NB4 (cell line): ENCODE measurements around the gene CHCHD3.

ENCODE experiments used
- CTCF ChIP-seq: IDR thresholded peaks from one replicate; pipeline ENCODE4 v1.5.1; 2012; ENCODE audit warnings: low read depth, low read length
- MAX ChIP-seq: IDR thresholded peaks from 2 replicates; pipeline ENCODE4 v1.6.1; 2011; ENCODE audit warnings: low read depth, low read length
- MYC ChIP-seq: IDR thresholded peaks from 2 replicates; pipeline ENCODE4 v1.6.1; 2011; ENCODE audit warnings: low read depth, low read length
- POLR2A ChIP-seq: IDR thresholded peaks from 2 replicates; pipeline ENCODE4 v1.6.1; 2011; ENCODE audit warnings: mild to moderate bottlenecking; ENCODE audit not compliant: insufficient read length; ENCODE audit errors: extremely low read depth

GRCh38 chr7:133130166-133130565 is 48.3 kb upstream of the CHCHD3 start:
- TF ChIP-seq MAX = no peak
- TF ChIP-seq CTCF = no peak
- no peak for TF ChIP-seq MYC
- no peak for TF ChIP-seq POLR2A
